ENCODE measurements around the gene UQCRQ. TPM values are rescaled to one million over a fixed set of nuclear protein-coding genes. Genes with fewer than 3 reads are reported as not detected.

The UQCRQ gene
- 100 to 1,000 TPM; 281 to 293 TPM for total RNA-seq

- Mint-ChIP-seq H3K36me3 (ENCODE audit: low read depth) (peaks cover 30% of the 10 kb centered on the region), H3K4me3 (peak within 1 kb of the TSS; percentile 96), H3K27ac (peak within 1 kb of the TSS; percentile 94), H3K27me3 (no peaks in the 10 kb centered on the region), H3K9me3 (no peaks in the 10 kb centered on the region), H3K4me1 (peaks cover 31% of the 10 kb centered on the region)
- POLR2A ChIA-PET: interaction anchor here (0.5 to 4.0 kb wide), 15 partner anchors 10 to 455 kb away, joined by 3 to 25 read pairs (median 3); partner anchors contain the start of genes AFF4, HSPA4, IRF1 and KIF3A
- peak; percentile 93 for DNase-seq
- CTCF ChIA-PET: interaction anchor here (0.9 to 2.0 kb wide), 6 partner anchors 14 to 339 kb away, joined by 3 to 7 read pairs (median 4); partner anchors contain the start of gene SHROOM1
Measured at GRCh38 chr5:132866342-132867045, at the start of gene UQCRQ, which contains the start of gene GDF9. TSS of gene UQCRQ (plus strand) at chr5:132866642. CDS start at chr5:132866882, 240 bp downstream. TSS of gene GDF9 (minus strand) at chr5:132866469. CDS start at chr5:132864533, 1,936 bp downstream.

- Mint-ChIP-seq H3K4me3 (no peak overlapping the region), H3K27me3 (peaks cover 40% of the 10 kb centered on the region), H3K9me3 (no peaks in the 10 kb centered on the region), H3K36me3 (ENCODE audit: low read depth) (no peaks in the 10 kb centered on the region), H3K27ac (no peak overlapping the region), H3K4me1 (peaks cover 23% of the 10 kb centered on the region)
- DNase-seq: no peak
- ChIA-PET CTCF (interaction anchor here (1.2 to 5.8 kb wide), 5 partner anchors 11 to 290 kb away, joined by 3 to 78 read pairs (median 3); partner anchors contain the start of gene SHROOM1), POLR2A (no interaction called here)
Measured at GRCh38 chr5:132817011-132817410, 49.4 kb upstream of the UQCRQ start.

- no peak overlapping the region for H3K4me3 Mint-ChIP-seq
- H3K27ac Mint-ChIP-seq: no peak overlapping the region
- no peaks in the 10 kb centered on the region for H3K36me3 Mint-ChIP-seq (ENCODE audit: low read depth)
- H3K4me1 Mint-ChIP-seq: peaks cover 15% of the 10 kb centered on the region
- no peaks in the 10 kb centered on the region for H3K9me3 Mint-ChIP-seq
- DNase-seq: no peak
- POLR2A ChIA-PET: interaction anchor here (1.0 to 1.5 kb wide), 2 partner anchors 291 to 352 kb away, joined by 3 to 5 read pairs; no protein-coding TSS in a partner anchor
- peaks cover 38% of the 10 kb centered on the region for H3K27me3 Mint-ChIP-seq
- CTCF ChIA-PET: interaction anchor here (0.6 to 5.8 kb wide), 43 partner anchors 9 to 452 kb away, joined by 3 to 78 read pairs (median 4); partner anchors contain the start of genes CCNI2, GDF9, SEPTIN8 and SHROOM1
Measured at GRCh38 chr5:132819468-132819867, 47.0 kb upstream of the UQCRQ start.

GRCh38 chr5:132820162-132820754 lies 46.2 kb upstream of the UQCRQ start:
- Mint-ChIP-seq H3K27me3 (peaks cover 39% of the 10 kb centered on the region), H3K4me1 (peaks cover 14% of the 10 kb centered on the region), H3K27ac (no peak overlapping the region), H3K4me3 (no peak overlapping the region), H3K9me3 (no peaks in the 10 kb centered on the region), H3K36me3 (ENCODE audit: low read depth) (no peaks in the 10 kb centered on the region)
- POLR2A ChIA-PET: interaction anchor here (1.5 kb wide), 1 partner anchor 292 kb away, joined by 5 read pairs; no protein-coding TSS in a partner anchor
- DNase-seq: peak; percentile 92
- CTCF ChIA-PET: interaction anchor here (0.6 to 5.8 kb wide), 60 partner anchors 9 to 453 kb away, joined by 3 to 78 read pairs (median 4); partner anchors contain the start of genes CCNI2, GDF9, SEPTIN8 and SHROOM1

- Mint-ChIP-seq H3K36me3 (ENCODE audit: low read depth) (no peaks in the 10 kb centered on the region), H3K4me1 (peaks cover 14% of the 10 kb centered on the region), H3K9me3 (no peaks in the 10 kb centered on the region), H3K27ac (no peak overlapping the region), H3K4me3 (no peak overlapping the region), H3K27me3 (peaks cover 41% of the 10 kb centered on the region)
- ChIA-PET CTCF (interaction anchor here (0.7 to 5.8 kb wide), 17 partner anchors 9 to 435 kb away, joined by 3 to 78 read pairs (median 7); partner anchors contain the start of genes GDF9 and SHROOM1), POLR2A (no interaction called here)
- DNase-seq: no peak
Measured at GRCh38 chr5:132821350-132821749, 45.1 kb upstream of the UQCRQ start.

GRCh38 chr5:132821791-132822190 lies 44.7 kb upstream of the UQCRQ start:
- Mint-ChIP-seq H3K9me3 (no peaks in the 10 kb centered on the region), H3K4me1 (peaks cover 14% of the 10 kb centered on the region), H3K36me3 (ENCODE audit: low read depth) (no peaks in the 10 kb centered on the region), H3K27ac (no peak overlapping the region), H3K4me3 (no peak overlapping the region), H3K27me3 (peaks cover 44% of the 10 kb centered on the region)
- no peak for DNase-seq
- ChIA-PET CTCF (interaction anchor here (0.7 to 5.8 kb wide), 6 partner anchors 8 to 435 kb away, joined by 3 to 78 read pairs (median 6); partner anchors contain the start of genes GDF9 and SHROOM1), POLR2A (no interaction called here)

GRCh38 chr5:132822650-132823480 lies 43.6 kb upstream of the UQCRQ start:
- no peak overlapping the region for H3K27ac Mint-ChIP-seq
- ChIA-PET POLR2A (interaction anchor here (1.2 to 1.4 kb wide), 2 partner anchors 9 to 326 kb away, joined by 4 read pairs; partner anchors contain the start of gene SOWAHA), CTCF (interaction anchor here (1.1 to 1.2 kb wide), 2 partner anchors 12 to 14 kb away, joined by 4 to 5 read pairs; no protein-coding TSS in a partner anchor)
- peaks cover 55% of the 10 kb centered on the region for H3K27me3 Mint-ChIP-seq
- H3K9me3 Mint-ChIP-seq: no peaks in the 10 kb centered on the region
- DNase-seq: no peak
- peaks cover 14% of the 10 kb centered on the region for H3K4me1 Mint-ChIP-seq
- H3K4me3 Mint-ChIP-seq: no peak overlapping the region
- H3K36me3 Mint-ChIP-seq (ENCODE audit: low read depth): no peaks in the 10 kb centered on the region

- Mint-ChIP-seq H3K4me3 (no peak overlapping the region), H3K36me3 (ENCODE audit: low read depth) (no peaks in the 10 kb centered on the region), H3K27ac (no peak overlapping the region), H3K9me3 (no peaks in the 10 kb centered on the region), H3K27me3 (peaks cover 59% of the 10 kb centered on the region), H3K4me1 (peaks cover 14% of the 10 kb centered on the region)
- CTCF ChIA-PET: interaction anchor here (0.7 to 1.1 kb wide), 2 partner anchors 12 to 76 kb away, joined by 3 to 4 read pairs; partner anchors contain the start of gene CCNI2
- no peak for DNase-seq
- POLR2A ChIA-PET: interaction anchor here (1.2 to 1.4 kb wide), 2 partner anchors 10 to 327 kb away, joined by 4 read pairs; partner anchors contain the start of gene SOWAHA
Measured at GRCh38 chr5:132823481-132824050, 42.9 kb upstream of the UQCRQ start.

- peaks cover 18% of the 10 kb centered on the region for H3K4me1 Mint-ChIP-seq
- CTCF ChIA-PET: no interaction called here
- DNase-seq: no peak
- no peaks in the 10 kb centered on the region for H3K36me3 Mint-ChIP-seq (ENCODE audit: low read depth)
- H3K27me3 Mint-ChIP-seq: peaks cover 60% of the 10 kb centered on the region
- no peaks in the 10 kb centered on the region for H3K9me3 Mint-ChIP-seq
- H3K4me3 Mint-ChIP-seq: no peak overlapping the region
- H3K27ac Mint-ChIP-seq: no peak overlapping the region
- POLR2A ChIA-PET: interaction anchor here (1.2 to 1.4 kb wide), 2 partner anchors 228 to 328 kb away, joined by 4 read pairs; partner anchors contain the start of gene HSPA4
Measured at GRCh38 chr5:132824426-132824825, 42.0 kb upstream of the UQCRQ start.

- Mint-ChIP-seq H3K4me3 (peak overlapping the region; percentile 30), H3K9me3 (no peaks in the 10 kb centered on the region), H3K27ac (no peak overlapping the region), H3K4me1 (peaks cover 17% of the 10 kb centered on the region), H3K36me3 (ENCODE audit: low read depth) (no peaks in the 10 kb centered on the region), H3K27me3 (peaks cover 60% of the 10 kb centered on the region)
- ChIA-PET POLR2A (interaction anchor here (1.4 kb wide), 1 partner anchor 227 kb away, joined by 4 read pairs; the partner anchor contains the start of gene HSPA4), CTCF (interaction anchor here (0.7 kb wide), 1 partner anchor 41 kb away, joined by 8 read pairs; no protein-coding TSS in a partner anchor)
- DNase-seq: no peak
Measured at GRCh38 chr5:132825033-132825833, 41.2 kb upstream of the UQCRQ start.

GRCh38 chr5:132825834-132826391 lies 40.5 kb upstream of the UQCRQ start:
- POLR2A ChIA-PET: interaction anchor here (1.4 kb wide), 1 partner anchor 226 kb away, joined by 4 read pairs; the partner anchor contains the start of gene HSPA4
- no peak overlapping the region for H3K4me3 Mint-ChIP-seq

More at GRCh38 chr5:132825834-132826391, 40.5 kb upstream of the UQCRQ start:
- CTCF ChIA-PET: interaction anchor here (0.7 to 4.9 kb wide), 3 partner anchors 10 to 299 kb away, joined by 4 to 36 read pairs (median 8); no protein-coding TSS in a partner anchor
- Mint-ChIP-seq H3K36me3 (ENCODE audit: low read depth) (no peaks in the 10 kb centered on the region), H3K27ac (no peak overlapping the region), H3K9me3 (no peaks in the 10 kb centered on the region), H3K27me3 (peaks cover 58% of the 10 kb centered on the region), H3K4me1 (peaks cover 14% of the 10 kb centered on the region)
- DNase-seq: no peak

All from activated CD4-positive, alpha-beta memory T cell treated with anti-CD3 and anti-CD28 coated beads, Interleukin-2, amount 10 ng/mL, durations not matched to agents 7 days and 5 days (primary cell).